AG10803 (cell line): ENCODE measurements around the gene BNIP3.

Experiments
- DNase-seq: peaks from one replicate; pipeline ENCODE4 v3.0.0; 2010; ENCODE audit warnings: low read depth
- H3K4me3 ChIP-seq: 2 replicates; pipeline ENCODE4 v1.5.1; 2011; ENCODE audit warnings: mild to moderate bottlenecking, low read length, control low read depth
- TF ChIP-seq, protein P1 (sequence below): conservative IDR thresholded peaks from 2 replicates; pipeline ENCODE4 v1.5.1; 2011; ENCODE audit warnings: mild to moderate bottlenecking, low read length, control low read depth, inconsistent platforms

The BNIP3 gene

DNA sequence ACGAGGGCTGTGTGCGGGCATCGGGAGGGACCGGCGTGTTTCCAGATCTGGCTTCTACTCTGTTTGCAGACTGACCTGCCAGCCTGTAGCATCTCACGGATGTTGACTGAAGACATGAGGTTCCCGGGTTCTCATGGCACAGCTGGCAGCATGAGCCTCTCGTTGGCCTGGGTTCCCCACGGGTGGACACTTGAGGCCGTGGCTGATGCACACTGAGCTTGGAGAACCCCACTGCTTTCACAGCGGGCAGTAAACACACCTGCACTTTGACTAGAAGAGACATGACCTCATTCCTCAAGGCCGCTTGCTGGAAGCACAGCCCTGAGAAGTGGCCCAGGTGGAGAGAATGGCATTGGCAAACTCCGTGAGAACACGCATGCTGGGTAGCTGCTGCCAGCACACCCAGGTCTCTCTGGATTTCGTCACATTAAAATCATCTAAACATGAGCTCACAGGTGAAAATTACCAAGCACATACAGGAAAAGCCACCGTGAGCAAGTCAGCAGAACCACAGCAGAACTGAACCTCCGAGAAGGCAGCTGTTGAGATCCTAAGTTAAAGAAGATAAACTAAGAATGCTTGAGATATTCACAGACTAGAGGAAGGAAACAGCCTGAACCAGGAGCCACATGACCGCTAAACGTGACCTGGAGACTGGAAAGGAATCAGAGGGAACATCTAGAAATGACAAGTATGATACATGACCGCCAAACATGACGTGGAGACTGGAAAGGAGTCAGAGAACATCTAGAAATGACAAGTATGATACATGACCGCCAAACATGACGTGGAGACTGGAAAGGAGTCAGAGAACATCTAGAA, 32.5 kb downstream of the BNIP3 start:
- TF ChIP-seq, protein P1, sequence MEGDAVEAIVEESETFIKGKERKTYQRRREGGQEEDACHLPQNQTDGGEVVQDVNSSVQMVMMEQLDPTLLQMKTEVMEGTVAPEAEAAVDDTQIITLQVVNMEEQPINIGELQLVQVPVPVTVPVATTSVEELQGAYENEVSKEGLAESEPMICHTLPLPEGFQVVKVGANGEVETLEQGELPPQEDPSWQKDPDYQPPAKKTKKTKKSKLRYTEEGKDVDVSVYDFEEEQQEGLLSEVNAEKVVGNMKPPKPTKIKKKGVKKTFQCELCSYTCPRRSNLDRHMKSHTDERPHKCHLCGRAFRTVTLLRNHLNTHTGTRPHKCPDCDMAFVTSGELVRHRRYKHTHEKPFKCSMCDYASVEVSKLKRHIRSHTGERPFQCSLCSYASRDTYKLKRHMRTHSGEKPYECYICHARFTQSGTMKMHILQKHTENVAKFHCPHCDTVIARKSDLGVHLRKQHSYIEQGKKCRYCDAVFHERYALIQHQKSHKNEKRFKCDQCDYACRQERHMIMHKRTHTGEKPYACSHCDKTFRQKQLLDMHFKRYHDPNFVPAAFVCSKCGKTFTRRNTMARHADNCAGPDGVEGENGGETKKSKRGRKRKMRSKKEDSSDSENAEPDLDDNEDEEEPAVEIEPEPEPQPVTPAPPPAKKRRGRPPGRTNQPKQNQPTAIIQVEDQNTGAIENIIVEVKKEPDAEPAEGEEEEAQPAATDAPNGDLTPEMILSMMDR, result no peak
- DNase-seq, result no peak

DNA sequence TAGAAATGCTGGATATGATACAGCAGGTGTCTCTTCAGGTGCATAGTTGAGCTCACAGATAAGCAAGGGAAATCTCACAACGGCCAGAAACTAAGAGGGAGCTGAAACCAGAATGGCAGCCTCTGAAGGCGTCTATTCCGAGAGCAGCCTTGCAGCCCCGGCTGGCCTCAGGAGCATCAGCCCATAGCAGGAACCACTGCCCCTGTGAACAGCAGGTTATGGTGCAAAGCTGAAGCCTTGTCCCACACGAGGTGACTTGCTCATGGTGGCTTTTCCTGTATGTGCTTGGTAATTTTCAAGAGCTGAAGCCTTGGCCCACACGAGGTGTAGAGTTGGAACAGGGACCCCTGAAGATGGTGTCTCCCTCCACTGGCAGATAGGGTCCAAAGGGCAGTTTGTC, 33.2 kb downstream of the BNIP3 start:
- no peak overlapping the region for H3K4me3 ChIP-seq
- DNase-seq, result no peak
- TF ChIP-seq, protein P1, result no peak

More for the DNA sequence above, 32.5 kb downstream of the BNIP3 start:
- H3K4me3 ChIP-seq, result no peak overlapping the region

DNA sequence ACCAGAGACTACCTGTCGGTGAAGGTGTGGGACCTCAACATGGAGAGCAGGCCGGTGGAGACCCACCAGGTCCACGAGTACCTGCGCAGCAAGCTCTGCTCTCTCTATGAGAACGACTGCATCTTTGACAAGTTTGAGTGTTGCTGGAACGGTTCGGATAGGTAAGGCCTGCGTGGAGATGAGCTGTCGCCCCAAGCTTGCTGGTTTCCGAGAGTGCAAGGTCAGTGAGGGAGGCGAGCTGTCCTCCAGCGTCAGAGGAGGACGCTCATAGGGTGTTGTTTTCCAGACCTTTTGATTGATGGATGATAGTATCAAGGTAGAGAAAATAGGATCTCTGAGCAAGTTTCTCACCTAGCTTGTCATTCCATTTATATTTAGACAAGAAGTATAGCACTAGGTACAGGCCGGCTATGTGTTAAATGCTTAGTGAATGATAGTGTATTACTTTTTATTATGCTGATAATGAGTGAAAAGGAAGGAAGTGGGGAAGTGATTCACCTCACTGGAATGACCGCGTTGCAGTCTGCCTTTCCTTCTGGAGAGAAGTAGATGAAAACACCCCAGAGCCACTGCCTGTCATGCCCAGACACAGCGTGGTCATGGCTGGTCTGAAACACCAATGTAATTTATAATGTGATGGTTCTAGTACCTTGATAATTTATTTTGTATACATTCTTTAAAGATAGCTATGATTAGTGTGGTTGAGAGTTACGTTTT, 33.9 kb downstream of the BNIP3 start:
- TF ChIP-seq, protein P1, result no peak
- no peak overlapping the region for H3K4me3 ChIP-seq
- DNase-seq, result peak; percentile 75

DNA sequence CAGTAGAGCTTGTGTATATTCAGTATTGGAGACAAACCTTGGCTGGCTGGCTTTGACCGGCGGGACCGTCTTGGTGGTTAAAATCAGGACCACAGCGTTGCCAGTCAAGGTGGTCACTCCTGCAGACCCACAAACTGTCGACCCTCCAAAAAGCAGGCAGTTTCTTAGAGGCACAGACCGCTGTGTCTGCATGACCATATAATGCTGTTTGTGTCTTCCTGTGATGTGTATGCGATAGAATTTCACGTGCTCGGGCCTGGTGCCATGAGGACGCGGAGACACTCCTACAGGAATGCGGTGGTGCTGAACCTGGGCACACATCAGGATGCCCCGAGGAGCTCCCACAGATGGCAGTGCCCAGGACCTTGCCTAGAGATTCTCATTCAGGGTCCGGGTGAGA, 34.8 kb downstream of the BNIP3 start:
- H3K4me3 ChIP-seq, result no peak overlapping the region
- DNase-seq, result no peak
- TF ChIP-seq, protein P1, result no peak

DNA sequence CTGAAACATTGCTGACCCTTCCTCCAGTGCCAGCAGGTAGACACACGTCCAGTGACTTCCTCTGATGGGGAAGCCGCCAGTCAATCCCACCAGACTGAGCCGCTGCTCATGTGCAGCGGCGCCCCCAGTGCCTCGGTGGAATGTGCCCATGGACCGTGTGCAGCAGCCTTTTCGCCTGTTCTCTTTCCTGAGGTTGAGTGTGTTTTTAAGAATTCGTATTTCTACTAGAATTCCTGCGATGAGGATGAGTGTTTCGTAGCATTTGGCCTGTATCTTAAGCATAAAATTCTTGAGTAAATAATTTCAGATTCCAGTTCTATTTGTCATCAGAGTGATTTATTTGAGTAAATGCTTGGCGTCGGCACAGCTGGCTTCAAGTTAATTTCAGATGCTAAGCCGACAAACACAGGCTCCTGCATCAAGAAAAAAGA, 35.4 kb downstream of the BNIP3 start:
- DNase-seq, result peak; percentile 84
- TF ChIP-seq, protein P1, result no peak
- no peak overlapping the region for H3K4me3 ChIP-seq

DNA sequence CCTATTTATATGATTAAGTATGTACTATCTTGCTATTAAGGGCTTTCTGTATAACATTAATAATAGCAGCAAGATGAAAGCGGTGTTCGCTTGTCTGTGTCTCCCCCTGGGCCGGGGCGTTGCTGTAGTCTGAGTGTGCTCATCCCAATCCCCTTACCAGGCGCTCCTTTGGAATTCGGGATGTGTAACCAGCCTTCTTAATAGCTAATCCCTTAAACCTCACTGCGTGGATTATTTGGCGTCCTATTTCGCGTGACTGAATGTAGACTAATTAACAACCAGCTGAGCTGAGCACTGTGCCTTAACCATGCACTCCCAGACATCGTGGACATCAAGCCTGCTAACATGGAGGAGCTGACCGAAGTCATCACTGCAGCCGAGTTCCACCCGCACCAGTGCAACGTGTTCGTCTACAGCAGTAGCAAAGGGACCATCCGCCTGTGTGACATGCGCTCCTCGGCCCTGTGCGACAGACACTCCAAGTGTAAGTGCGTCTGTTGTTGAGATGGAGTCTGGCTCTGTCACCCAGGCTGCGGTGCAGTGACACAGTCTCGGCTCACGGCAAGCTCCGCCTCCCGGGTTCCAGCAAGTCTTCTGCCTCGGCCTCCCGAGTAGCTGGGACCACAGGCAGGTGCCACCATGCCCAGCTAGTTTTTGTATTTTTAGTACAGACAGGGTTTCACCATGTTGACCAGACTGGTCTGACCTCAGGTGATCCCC, 36.6 kb downstream of the BNIP3 start:
- TF ChIP-seq, protein P1, result no peak
- no peak for DNase-seq
- no peak overlapping the region for H3K4me3 ChIP-seq
